Neutrophil (primary cell): Measurements from ENCODE around the gene MDM2.

Experiments used
- H3K27ac ChIP-seq: fragments of 200-600 bp; sonication (generic); 2 replicates; pipeline ENCODE4 v1.5.1; 2016; ENCODE audit warnings: mild to moderate bottlenecking, moderate library complexity
- H3K27me3 ChIP-seq: fragments of 200-600 bp; sonication (generic); 2 replicates; pipeline ENCODE4 v1.6.0; 2016; ENCODE audit warnings: mild to moderate bottlenecking
- H3K36me3 ChIP-seq: fragments of 200-600 bp; sonication (generic); 2 replicates; pipeline ENCODE4 v1.5.1; 2017
- H3K4me1 ChIP-seq, 2 experiments: fragments of 200-600 bp in 1 of 2; sonication (generic) in 1 of 2; 1 replicate in 1 of 2; 2 replicates in 1 of 2; pipeline versions ENCODE4 v1.5.1 to v1.6.1; 2013 to 2016; ENCODE audit warnings: low read depth in 1 of 2, low read length in 1 of 2, mild to moderate bottlenecking in 1 of 2, moderate library complexity in 1 of 2; ENCODE audit not compliant: control insufficient read depth in 1 of 2, insufficient read depth in 1 of 2
- H3K4me3 ChIP-seq, 2 experiments: fragments of 200-600 bp in 1 of 2; sonication (generic) in 1 of 2; 1 replicate in 1 of 2; 2 replicates in 1 of 2; pipeline ENCODE4 v1.5.1; 2013 to 2016; ENCODE audit warnings: low read depth in 1 of 2, low read length in 1 of 2, mild to moderate bottlenecking in 1 of 2, moderate library complexity in 1 of 2
- H3K9me3 ChIP-seq: fragments of 200-600 bp; sonication (generic); 2 replicates; pipeline ENCODE4 v1.5.1; 2016
- CTCF ChIP-seq: fragments of 200-600 bp; sonication (generic); IDR thresholded peaks from 2 replicates; pipeline ENCODE4 v1.5.1; 2016; ENCODE audit warnings: antibody characterized with exemption

The MDM2 gene

GRCh38 chr12:68877583-68877982, 69.6 kb downstream of the MDM2 start:
- Histone ChIP-seq H3K4me1 (no peaks in the 10 kb centered on the region), H3K9me3 (no peaks in the 10 kb centered on the region), H3K4me3 (no peak overlapping the region), H3K27ac (no peak overlapping the region), H3K36me3 (no peaks in the 10 kb centered on the region), H3K27me3 (no peaks in the 10 kb centered on the region)
- no peak for TF ChIP-seq CTCF

- no peaks in the 10 kb centered on the region for H3K9me3 ChIP-seq
- H3K27me3 ChIP-seq = no peaks in the 10 kb centered on the region
- H3K4me1 ChIP-seq = no peaks in the 10 kb centered on the region
- TF ChIP-seq CTCF = no peak
- H3K36me3 ChIP-seq = no peaks in the 10 kb centered on the region
- H3K27ac ChIP-seq = no peak overlapping the region
- H3K4me3 ChIP-seq = no peak overlapping the region
Observed at GRCh38 chr12:68878283-68878682, 70.3 kb downstream of the MDM2 start.

- H3K4me3 ChIP-seq = no peak overlapping the region
- no peak for TF ChIP-seq CTCF
- no peaks in the 10 kb centered on the region for H3K9me3 ChIP-seq
- H3K36me3 ChIP-seq = no peaks in the 10 kb centered on the region
- no peaks in the 10 kb centered on the region for H3K4me1 ChIP-seq
- H3K27ac ChIP-seq = no peak overlapping the region
- no peaks in the 10 kb centered on the region for H3K27me3 ChIP-seq
Observed at GRCh38 chr12:68878846-68879245, 70.9 kb downstream of the MDM2 start.

- Histone ChIP-seq H3K27ac (no peak overlapping the region), H3K4me3 (no peak overlapping the region), H3K27me3 (no peaks in the 10 kb centered on the region), H3K36me3 (no peaks in the 10 kb centered on the region), H3K9me3 (no peaks in the 10 kb centered on the region), H3K4me1 (no peaks in the 10 kb centered on the region)
- TF ChIP-seq CTCF = no peak
Observed at GRCh38 chr12:68880660-68881325, 72.8 kb downstream of the MDM2 start.

GRCh38 chr12:68882251-68882964, 74.4 kb downstream of the MDM2 start:
- Histone ChIP-seq H3K36me3 (no peaks in the 10 kb centered on the region), H3K4me3 (no peak overlapping the region), H3K27me3 (no peaks in the 10 kb centered on the region), H3K4me1 (no peaks in the 10 kb centered on the region), H3K27ac (no peak overlapping the region), H3K9me3 (no peaks in the 10 kb centered on the region)
- no peak for TF ChIP-seq CTCF
